OCI-LY7 (cell line): ENCODE measurements around the gene TCL1A. TPM values are rescaled to one million over a fixed set of nuclear protein-coding genes. Genes with fewer than 3 reads are reported as not detected.
A peak's percentile ranks its signal among the peaks of the same experiment; 100 is the strongest.
"Not testable (repeated sequence)": the region's sequence is repeated elsewhere in the genome, so short reads cannot be mapped to it uniquely, and the experiment has no call there.

Experiments
- BruUV-seq: library from RNA; stranded (reverse); fragments of 400-500 nt; replicated peaks from 2 replicates; lab custom pipeline; 2021; lab: Mats Ljungman, UMichigan
- CTCF ChIA-PET: fragments of 300-600 bp; sonication (Branson Sonifier 250); formaldehyde crosslinking; loops from one replicate; lab custom pipeline; 2022; ENCODE audit warnings: antibody characterized with exemption; ENCODE audit not compliant: unreplicated experiment; lab: Charles Lee
- POLR2A ChIA-PET: fragments of 300-600 bp; sonication (Branson Sonifier 250); formaldehyde crosslinking; loops from one replicate; lab custom pipeline; 2022; ENCODE audit warnings: antibody characterized with exemption; lab: Charles Lee
- DNase-seq: peaks from one replicate; pipeline ENCODE4 v3.0.0-alpha.2; 2015; ENCODE audit warnings: low spot score
- H2AFZ ChIP-seq: fragments of 200-600 bp; sonication (generic), shearing (Covaris generic); 2 replicates; pipeline ENCODE4 v1.6.1; 2014; ENCODE audit warnings: mild to moderate bottlenecking, antibody characterized with exemption, low read length, moderate library complexity
- H3K27ac ChIP-seq: fragments of 200-600 bp; sonication (generic); 2 replicates; pipeline ENCODE4 v1.5.1; 2014; ENCODE audit warnings: mixed run types, low read depth, mild to moderate bottlenecking, moderate library complexity, low read length, inconsistent platforms; ENCODE audit not compliant: poor library complexity, severe bottlenecking
- H3K36me3 ChIP-seq: fragments of 200-600 bp; sonication (generic); 2 replicates; pipeline ENCODE4 v1.6.1; 2014; ENCODE audit warnings: mild to moderate bottlenecking, antibody characterized with exemption, low read length, moderate library complexity, mixed read lengths; ENCODE audit not compliant: insufficient read depth
- H3K4me1 ChIP-seq: fragments of 200-600 bp; sonication (generic); 2 replicates; pipeline ENCODE4 v1.5.1; 2014; ENCODE audit warnings: mild to moderate bottlenecking, low read length; ENCODE audit not compliant: insufficient read depth, poor library complexity, severe bottlenecking
- H3K4me2 ChIP-seq: fragments of 200-600 bp; sonication (generic); 2 replicates; pipeline ENCODE4 v1.6.1; 2014; ENCODE audit warnings: mild to moderate bottlenecking, low read length
- H3K4me3 ChIP-seq: fragments of 200-600 bp; sonication (generic); 2 replicates; pipeline ENCODE4 v1.5.1; 2014; ENCODE audit warnings: mild to moderate bottlenecking, low read depth, low read length; ENCODE audit not compliant: poor library complexity, severe bottlenecking
- H3K79me2 ChIP-seq: fragments of 200-600 bp; sonication (generic); 2 replicates; pipeline ENCODE4 v1.6.1; 2016; ENCODE audit warnings: low read depth, mild to moderate bottlenecking, low read length, moderate library complexity, mixed read lengths; ENCODE audit not compliant: insufficient read depth
- H3K9me2 ChIP-seq: fragments of 200-600 bp; sonication (generic); 2 replicates; pipeline ENCODE4 v1.6.1; 2016; ENCODE audit warnings: mild to moderate bottlenecking, low read length, mixed read lengths; ENCODE audit not compliant: insufficient read depth
- H3K9me3 ChIP-seq: fragments of 200-600 bp; sonication (generic); 2 replicates; pipeline ENCODE4 v1.6.1; 2014; ENCODE audit warnings: mild to moderate bottlenecking, mixed run types, low read length, mixed read lengths
- H4K20me1 ChIP-seq: fragments of 200-600 bp; sonication (generic); 2 replicates; pipeline ENCODE4 v1.6.1; 2014; ENCODE audit warnings: mild to moderate bottlenecking, antibody characterized with exemption, low read length, moderate library complexity, mixed read lengths; ENCODE audit not compliant: insufficient read depth
- CTCF ChIP-seq: fragments of 200-600 bp; sonication (generic); conservative IDR thresholded peaks from 2 replicates; pipeline ENCODE4 v1.5.1; 2014; ENCODE audit warnings: mild to moderate bottlenecking, antibody characterized with exemption, low read length, moderate library complexity, mixed read lengths
- EZH2phosphoT487 ChIP-seq: fragments of 200-600 bp; sonication (generic); IDR thresholded peaks from 2 replicates; pipeline ENCODE4 v1.6.1; 2018; ENCODE audit warnings: low read depth, borderline replicate concordance, mild to moderate bottlenecking, mixed run types, antibody characterized with exemption, low read length, moderate library complexity, mixed read lengths
- intact Hi-C: fragments of 100-400 bp; cut with micrococcal nuclease; formaldehyde crosslinking; loops from one replicate; pipeline ENCODE4 v1.10.0; 2022; ENCODE audit not compliant: unreplicated experiment
- total RNA-seq, 2 experiments: library from RNA; depleted of rRNA in 1 of 2; stranded (reverse); fragments of >200 nt in 1 of 2; shearing (Covaris generic) in 1 of 2; gene quantifications; 2 replicates each; pipeline ENCODE4 v1.2.3, GENCODE V29; 2014 to 2022

Gene TCL1A
- total RNA-seq, 2 experiments from 2014 or later: 574 to 1,441 TPM

DNA sequence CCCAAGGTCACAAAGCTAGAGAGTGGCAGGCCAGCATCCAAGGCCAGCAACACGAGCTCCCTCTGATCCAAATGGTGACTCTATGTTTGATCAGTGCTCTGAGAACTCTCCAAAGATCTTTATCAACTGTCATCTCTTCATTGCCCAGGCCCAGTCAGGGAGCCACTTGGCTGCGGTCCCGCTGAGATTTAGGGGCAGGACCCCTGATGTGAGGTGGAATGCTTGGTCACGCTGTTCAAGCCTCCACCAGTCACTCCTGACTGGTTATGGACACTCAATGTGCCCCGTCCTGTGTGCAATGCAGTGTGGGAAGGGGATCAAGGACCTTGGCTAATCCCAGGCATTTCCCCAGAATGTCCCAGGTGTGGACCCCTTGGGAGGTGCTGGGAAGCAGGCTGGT is 47.5 kb downstream of the TCL1A start:
- H3K9me2 ChIP-seq: no peaks in the 10 kb centered on the region
- TF ChIP-seq CTCF (no peak), EZH2phosphoT487 (no peak)
- H3K27ac ChIP-seq: peak overlapping the region; percentile 98
- peaks cover 9% of the 10 kb centered on the region; the same call in 1 of the 2 replicates for H3K79me2 ChIP-seq
- H3K4me2 ChIP-seq: peak overlapping the region; percentile 79
- no peaks in the 10 kb centered on the region for H4K20me1 ChIP-seq
- H3K4me1 ChIP-seq: peaks cover 99% of the 10 kb centered on the region
- H3K4me3 ChIP-seq: peak overlapping the region; percentile 58
- DNase-seq: peak; percentile 36
- no peak overlapping the region for H2AFZ ChIP-seq
- POLR2A ChIA-PET: interaction anchor here (1.0 to 13.1 kb wide), 12 partner anchors 8 to 54 kb away, joined by 3 to 235 read pairs (median 8); partner anchors contain the start of gene TCL1B
- H3K9me3 ChIP-seq: no peaks in the 10 kb centered on the region
- CTCF ChIA-PET: interaction anchor here (0.8 to 5.3 kb wide), 8 partner anchors 9 to 179 kb away, joined by 3 to 26 read pairs (median 5); partner anchors contain the start of gene TCL1A
- no TSS peak for BruUV-seq
- intact Hi-C loops: loop anchor here (2.0 to 10.0 kb wide), 3 partner anchors 100 to 1712 kb away; no protein-coding TSS in a partner anchor
- peaks cover 11% of the 10 kb centered on the region for H3K36me3 ChIP-seq

GRCh38 chr14:95665530-95665929 is 48.4 kb downstream of the TCL1A start:
- Histone ChIP-seq H3K36me3 (peaks cover 10% of the 10 kb centered on the region), H3K27ac (peak overlapping the region; percentile 98), H3K4me2 (peak overlapping the region; percentile 79), H3K4me3 (peak overlapping the region; percentile 60), H3K4me1 (peaks cover 99% of the 10 kb centered on the region)
- BruUV-seq, H4K20me1 ChIP-seq, H3K9me3 ChIP-seq, H2AFZ ChIP-seq, H3K79me2 ChIP-seq, H3K9me2 ChIP-seq: not testable (repeated sequence)
- TF ChIP-seq CTCF: peak; percentile 72
- POLR2A ChIA-PET: interaction anchor here (0.6 to 13.1 kb wide), 19 partner anchors 9 to 224 kb away, joined by 3 to 235 read pairs (median 6); partner anchors contain the start of genes TCL1A and TCL1B
- intact Hi-C loops: loop anchor here (1.0 to 10.0 kb wide), 6 partner anchors 31 to 1711 kb away; no protein-coding TSS in a partner anchor
- DNase-seq: peak; percentile 94
- CTCF ChIA-PET: interaction anchor here (0.6 to 5.3 kb wide), 15 partner anchors 10 to 1605 kb away, joined by 3 to 26 read pairs (median 4); partner anchors contain the start of gene TCL1A

- Histone ChIP-seq H2AFZ (no peak overlapping the region), H3K4me3 (peak overlapping the region; percentile 60), H3K9me2 (no peaks in the 10 kb centered on the region), H3K9me3 (no peaks in the 10 kb centered on the region), H3K79me2 (peaks cover 9% of the 10 kb centered on the region; the same call in 1 of the 2 replicates), H3K36me3 (peaks cover 10% of the 10 kb centered on the region), H4K20me1 (no peaks in the 10 kb centered on the region), H3K4me1 (peaks cover 99% of the 10 kb centered on the region), H3K27ac (peak overlapping the region; percentile 98), H3K4me2 (peak overlapping the region; percentile 79)
- CTCF ChIA-PET: interaction anchor here (0.6 to 5.3 kb wide), 12 partner anchors 9 to 58 kb away, joined by 3 to 26 read pairs (median 6); partner anchors contain the start of gene TCL1A
- TF ChIP-seq CTCF (no peak), EZH2phosphoT487 (no peak)
- POLR2A ChIA-PET: interaction anchor here (0.6 to 13.1 kb wide), 14 partner anchors 10 to 729 kb away, joined by 3 to 235 read pairs (median 10); partner anchors contain the start of genes TCL1A and TCL1B
- BruUV-seq: no TSS peak
- peak; percentile 98 for DNase-seq
- intact Hi-C loops: loop anchor here (1.0 to 10.0 kb wide), 4 partner anchors 50 to 1710 kb away; no protein-coding TSS in a partner anchor
These were observed 49.4 kb downstream of the TCL1A start for GRCh38 chr14:95664546-95664945.
